WERI-Rb-1 (cell line): Measurements from ENCODE around the gene XYLT2.

Experiments used
- DNase-seq: peaks from one replicate; pipeline ENCODE4 v3.0.0-alpha.2; 2020
- H3K27ac ChIP-seq: fragments of 250-450 bp; sonication (Bioruptor Pico); 2 replicates; pipeline ENCODE4 v1.5.1; 2020; ENCODE audit warnings: mild to moderate bottlenecking, moderate library complexity
- H3K27me3 ChIP-seq: fragments of 250-450 bp; sonication (Bioruptor Pico); 2 replicates; pipeline ENCODE4 v1.5.1; 2021; ENCODE audit warnings: mild to moderate bottlenecking, low read depth, moderate library complexity; ENCODE audit not compliant: insufficient read depth, severe bottlenecking
- H3K36me3 ChIP-seq: fragments of 250-450 bp; sonication (Bioruptor Pico); 2 replicates; pipeline ENCODE4 v1.5.1; 2020; ENCODE audit warnings: mild to moderate bottlenecking, moderate library complexity
- H3K4me3 ChIP-seq: 2 replicates; pipeline ENCODE4 v1.5.1; 2011; ENCODE audit warnings: low read depth, mild to moderate bottlenecking, control low read depth, low read length
- H3K9me3 ChIP-seq: fragments of 250-450 bp; sonication (Bioruptor Pico); 2 replicates; pipeline ENCODE4 v1.5.1; 2021; ENCODE audit warnings: mild to moderate bottlenecking, moderate library complexity; ENCODE audit not compliant: severe bottlenecking
- TF ChIP-seq, protein P1 (sequence below): IDR thresholded peaks from 2 replicates; pipeline ENCODE4 v1.5.1; 2011; ENCODE audit warnings: low read depth, mild to moderate bottlenecking, control low read depth, inconsistent platforms, low read length

The XYLT2 gene

DNA sequence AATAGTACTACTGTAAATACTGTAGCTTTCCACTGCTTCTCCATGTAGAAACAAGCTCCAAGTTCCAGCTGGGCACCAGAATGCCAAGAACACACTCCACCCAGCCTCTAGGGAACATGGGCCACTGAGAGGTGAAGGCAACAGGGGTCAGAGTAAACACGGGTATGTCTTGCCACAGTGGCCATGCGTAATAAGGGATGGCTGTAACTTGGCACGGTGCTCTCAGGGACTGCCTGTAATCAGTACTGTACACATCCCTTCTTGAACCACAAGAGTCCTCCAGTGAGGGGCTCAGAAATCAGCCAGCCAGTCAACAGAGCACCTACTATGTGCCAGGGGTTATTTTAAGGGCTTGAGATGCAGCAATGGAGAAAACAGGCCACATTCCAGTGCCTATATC, 40.6 kb downstream of the XYLT2 start:
- DNase-seq, result no peak
- no peak overlapping the region for H3K4me3 ChIP-seq
- H3K36me3 ChIP-seq, result peaks cover 92% of the 10 kb centered on the region
- H3K27me3 ChIP-seq, result no peaks in the 10 kb centered on the region
- no peak overlapping the region for H3K27ac ChIP-seq
- no peaks in the 10 kb centered on the region for H3K9me3 ChIP-seq
- TF ChIP-seq, protein P1, sequence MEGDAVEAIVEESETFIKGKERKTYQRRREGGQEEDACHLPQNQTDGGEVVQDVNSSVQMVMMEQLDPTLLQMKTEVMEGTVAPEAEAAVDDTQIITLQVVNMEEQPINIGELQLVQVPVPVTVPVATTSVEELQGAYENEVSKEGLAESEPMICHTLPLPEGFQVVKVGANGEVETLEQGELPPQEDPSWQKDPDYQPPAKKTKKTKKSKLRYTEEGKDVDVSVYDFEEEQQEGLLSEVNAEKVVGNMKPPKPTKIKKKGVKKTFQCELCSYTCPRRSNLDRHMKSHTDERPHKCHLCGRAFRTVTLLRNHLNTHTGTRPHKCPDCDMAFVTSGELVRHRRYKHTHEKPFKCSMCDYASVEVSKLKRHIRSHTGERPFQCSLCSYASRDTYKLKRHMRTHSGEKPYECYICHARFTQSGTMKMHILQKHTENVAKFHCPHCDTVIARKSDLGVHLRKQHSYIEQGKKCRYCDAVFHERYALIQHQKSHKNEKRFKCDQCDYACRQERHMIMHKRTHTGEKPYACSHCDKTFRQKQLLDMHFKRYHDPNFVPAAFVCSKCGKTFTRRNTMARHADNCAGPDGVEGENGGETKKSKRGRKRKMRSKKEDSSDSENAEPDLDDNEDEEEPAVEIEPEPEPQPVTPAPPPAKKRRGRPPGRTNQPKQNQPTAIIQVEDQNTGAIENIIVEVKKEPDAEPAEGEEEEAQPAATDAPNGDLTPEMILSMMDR, result no peak

DNA sequence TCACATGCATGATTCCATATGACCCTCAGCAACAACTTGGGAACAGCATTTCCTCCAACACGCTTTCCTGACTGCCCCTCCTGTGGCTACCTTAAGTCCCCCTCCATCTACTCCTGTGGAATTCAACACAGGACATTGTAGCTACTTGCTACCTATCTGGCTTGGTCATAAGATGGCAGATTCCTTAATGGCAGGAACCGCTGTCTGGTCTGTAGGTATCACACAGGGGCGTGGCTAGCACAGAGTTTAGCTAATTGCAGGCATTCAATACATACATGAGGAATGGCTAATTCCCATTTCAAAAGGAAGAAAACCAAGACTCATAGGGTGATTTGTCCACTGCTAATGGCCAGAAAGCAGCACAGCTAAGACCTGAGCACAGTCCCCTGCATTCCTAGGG, 42.8 kb downstream of the XYLT2 start:
- H3K9me3 ChIP-seq, result no peaks in the 10 kb centered on the region
- TF ChIP-seq, protein P1, result no peak
- H3K27ac ChIP-seq, result no peak overlapping the region
- H3K36me3 ChIP-seq, result peaks cover 96% of the 10 kb centered on the region
- DNase-seq, result no peak
- no peak overlapping the region for H3K4me3 ChIP-seq
- no peaks in the 10 kb centered on the region for H3K27me3 ChIP-seq

DNA sequence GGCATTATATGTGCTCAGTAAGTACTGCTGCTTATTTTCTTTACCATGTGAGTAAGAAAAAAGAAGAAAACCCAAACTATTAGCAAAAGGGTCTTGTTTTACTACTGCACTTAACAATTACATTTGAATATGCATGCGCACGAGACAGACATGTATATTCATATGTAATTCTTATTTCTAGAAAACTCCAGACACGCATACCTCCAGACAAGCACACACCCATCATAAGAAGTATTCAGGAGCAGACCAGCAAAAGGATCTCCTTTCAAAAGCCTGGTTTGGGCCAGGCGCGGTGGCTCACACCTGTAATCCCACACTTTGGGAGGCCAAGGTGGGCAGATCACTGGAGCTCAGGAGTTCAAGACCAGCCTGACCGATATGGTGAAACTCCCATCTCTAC, 43.6 kb downstream of the XYLT2 start:
- H3K9me3 ChIP-seq, result no peaks in the 10 kb centered on the region
- no peak for DNase-seq
- no peaks in the 10 kb centered on the region for H3K27me3 ChIP-seq
- no peak overlapping the region for H3K4me3 ChIP-seq
- no peak overlapping the region for H3K27ac ChIP-seq
- H3K36me3 ChIP-seq, result peaks cover 96% of the 10 kb centered on the region
- TF ChIP-seq, protein P1, result no peak

DNA sequence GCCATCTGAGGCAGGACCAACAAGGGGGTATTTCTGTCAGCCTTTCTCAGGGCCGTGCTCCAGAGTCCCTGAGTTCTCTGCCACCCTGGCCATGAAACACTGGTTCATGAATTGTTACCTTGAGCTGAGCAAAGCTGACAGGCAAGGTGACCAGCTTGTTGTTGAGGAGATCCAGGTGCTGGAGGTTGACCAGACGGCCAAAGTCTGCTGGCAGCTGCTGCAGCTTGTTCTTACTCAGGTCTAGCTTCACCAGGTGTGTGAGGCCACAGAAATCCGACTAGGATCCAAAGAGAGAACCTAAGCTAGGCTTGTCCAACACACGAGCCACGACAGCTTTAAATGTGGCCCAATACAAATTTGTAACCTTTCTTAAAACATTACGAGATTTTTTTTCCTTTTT, 46.7 kb downstream of the XYLT2 start:
- Histone ChIP-seq H3K27ac (no peak overlapping the region), H3K36me3 (peaks cover 80% of the 10 kb centered on the region)
- TF ChIP-seq, protein P1, result no peak

DNA sequence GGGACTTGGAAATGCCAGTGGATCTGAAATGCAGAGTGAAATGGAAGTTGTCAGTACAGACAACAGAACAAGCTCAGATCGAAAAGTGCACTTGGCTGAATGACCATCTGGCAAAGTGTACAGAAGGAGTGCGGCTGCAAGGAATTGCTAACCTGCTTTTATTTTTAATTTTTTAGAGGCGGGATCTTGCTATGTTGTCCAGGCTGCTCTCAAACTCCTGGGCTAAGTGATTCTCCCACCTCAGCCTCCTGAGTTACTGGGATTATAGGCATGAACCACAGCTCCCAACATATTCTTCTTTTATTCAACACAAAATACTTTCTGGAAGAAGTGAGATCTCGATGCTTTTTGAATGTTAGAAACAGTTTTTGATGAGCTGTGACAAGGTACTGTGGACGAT, 47.8 kb downstream of the XYLT2 start:
- Histone ChIP-seq H3K27ac (no peak overlapping the region), H3K36me3 (peaks cover 69% of the 10 kb centered on the region), H3K9me3 (no peaks in the 10 kb centered on the region), H3K27me3 (no peaks in the 10 kb centered on the region), H3K4me3 (no peak overlapping the region)
- DNase-seq, result no peak
- TF ChIP-seq, protein P1, result no peak

More for the DNA sequence above, 46.7 kb downstream of the XYLT2 start:
- no peaks in the 10 kb centered on the region for H3K9me3 ChIP-seq
- H3K4me3 ChIP-seq, result no peak overlapping the region
- no peaks in the 10 kb centered on the region for H3K27me3 ChIP-seq
- no peak for DNase-seq

DNA sequence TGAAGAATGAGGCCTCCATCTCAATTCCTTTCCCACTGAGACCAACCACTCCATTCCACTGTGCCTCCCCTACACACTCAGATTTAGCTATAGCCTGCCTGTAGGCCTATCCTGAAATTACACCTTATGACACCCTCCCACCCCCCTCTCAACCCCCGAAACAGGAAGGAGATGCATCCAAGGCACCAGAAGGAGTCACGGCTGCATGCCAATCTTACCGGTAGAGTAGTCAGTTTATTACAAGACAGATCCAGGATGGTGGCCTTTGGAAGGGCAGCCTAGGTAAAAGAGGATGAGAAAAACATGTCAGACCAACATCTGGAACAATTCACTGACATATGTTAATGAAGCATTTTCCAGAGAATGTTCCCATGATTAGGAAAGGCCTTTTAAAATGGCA, 48.8 kb downstream of the XYLT2 start:
- Histone ChIP-seq H3K27ac (no peak overlapping the region), H3K9me3 (no peaks in the 10 kb centered on the region), H3K4me3 (no peak overlapping the region), H3K36me3 (peaks cover 59% of the 10 kb centered on the region), H3K27me3 (no peaks in the 10 kb centered on the region)
- no peak for DNase-seq
- TF ChIP-seq, protein P1, result no peak
